K562 (cell line): ENCODE results near the gene DPH5. TPM values are rescaled to one million over a fixed set of nuclear protein-coding genes. Genes with fewer than 3 reads are reported as not detected.
"Not testable (repeated sequence)": the region's sequence is repeated elsewhere in the genome, so short reads cannot be mapped to it uniquely, and the experiment has no call there.

Source experiments
- ATAC-seq: fragments of 200-7000 bp; cut with Tn5 transposase; 3 replicates; pipeline ENCODE4 v1.9.1; 2020; ENCODE audit warnings: moderate library complexity
- BruUV-seq: library from RNA; stranded (reverse); fragments of 400-500 nt; replicated peaks from 2 replicates; lab custom pipeline; 2021; lab: Mats Ljungman, UMichigan
- CTCF ChIA-PET: fragments of 300-600 bp; formaldehyde crosslinking; extraction: SDS; loops from one replicate; lab custom pipeline; 2021; ENCODE audit warnings: low intra/inter-chr PET ratio; lab: Yijun Ruan, JAX
- POLR2A ChIA-PET: fragments of 300-600, 350-650 bp; sonication (Branson Sonifier 250); formaldehyde crosslinking; extraction: SDS; loops from one replicate; lab custom pipeline; 2021; ENCODE audit warnings: antibody characterized with exemption, inconsistent platforms; lab: Yijun Ruan, JAX
- DNase-seq, 4 experiments: peaks; one replicate each; pipeline versions ENCODE4 v3.0.0 to v3.0.0-alpha.2; 2011 to 2018; ENCODE audit warnings: low spot score in 3 of 4, mixed read lengths in 3 of 4; ENCODE audit errors: extremely low read depth in 1 of 4
- FAIRE-seq: peaks from 2 replicates; lab custom pipeline; 2011; peaks lifted over from hg19 to GRCh38; lab: Jason Lieb, UNC
- H2AFZ ChIP-seq: 2 replicates; pipeline ENCODE4 v1.6.0; 2011; ENCODE audit warnings: low read depth, low read length, control low read depth, inconsistent platforms
- H3K27ac ChIP-seq: fragments of 200-600 bp; 3 replicates; pipeline ENCODE4 v1.8.0; 2011; ENCODE audit warnings: low read depth, mild to moderate bottlenecking, control low read depth, inconsistent platforms, low read length, moderate library complexity, mixed read lengths; ENCODE audit errors: extremely low read depth
- H3K27me3 ChIP-seq, 2 experiments: fragments of 300-600 bp in 1 of 2; 2 replicates in 1 of 2; 3 replicates in 1 of 2; pipeline versions ENCODE4 v1.6.0 to v1.8.0; 2011; ENCODE audit warnings: inconsistent platforms in 2 of 2, low read length in 2 of 2, mild to moderate bottlenecking in 1 of 2, mixed read lengths in 1 of 2, moderate library complexity in 1 of 2; ENCODE audit not compliant: control insufficient read depth in 2 of 2, insufficient read depth in 2 of 2
- H3K36me3 ChIP-seq: fragments of 300-600 bp; 3 replicates; pipeline ENCODE4 v1.8.0; 2011; ENCODE audit warnings: mild to moderate bottlenecking, low read length, inconsistent platforms; ENCODE audit not compliant: control insufficient read depth, insufficient read depth
- H3K4me1 ChIP-seq, 2 experiments: fragments of 200-600 bp in 1 of 2; replicated peaks in 1 of 2; 2 replicates in 1 of 2; 3 replicates in 1 of 2; pipeline versions ENCODE4 v1.5.1 to v1.8.0; 2011; ENCODE audit warnings: inconsistent platforms in 2 of 2, low read length in 2 of 2, mild to moderate bottlenecking in 1 of 2, mixed read lengths in 1 of 2, moderate library complexity in 1 of 2; ENCODE audit not compliant: control insufficient read depth in 2 of 2, insufficient read depth in 2 of 2
- H3K4me2 ChIP-seq: 2 replicates; pipeline ENCODE4 v1.6.1; 2011; ENCODE audit warnings: low read length, control low read depth, inconsistent platforms, mixed read lengths; ENCODE audit not compliant: insufficient read depth
- H3K4me3 ChIP-seq: fragments of 200-600 bp; sonication (generic), shearing (Covaris generic); 2 replicates; pipeline ENCODE4 v1.5.1; 2016; ENCODE audit warnings: control low read depth, inconsistent platforms
- H3K79me2 ChIP-seq: fragments of 200-600 bp; 3 replicates; pipeline ENCODE4 v1.8.0; 2011; ENCODE audit warnings: low read length, inconsistent platforms; ENCODE audit not compliant: control insufficient read depth, insufficient read depth
- H3K9ac ChIP-seq, 2 experiments: 2 replicates each; pipeline versions ENCODE4 v1.6.0 to v1.6.1; 2011; ENCODE audit warnings: low read depth in 2 of 2, low read length in 2 of 2, control low read depth in 1 of 2, inconsistent platforms in 1 of 2, mild to moderate bottlenecking in 1 of 2, mixed read lengths in 1 of 2; ENCODE audit not compliant: insufficient read depth in 1 of 2
- H3K9me1 ChIP-seq: one replicate; pipeline ENCODE4 v1.6.0; 2011; ENCODE audit warnings: inconsistent platforms, mild to moderate bottlenecking, low read length, moderate library complexity; ENCODE audit not compliant: control insufficient read depth, insufficient read depth
- H3K9me3 ChIP-seq: replicated peaks from 2 replicates; pipeline ENCODE4 v1.5.1; 2011; ENCODE audit warnings: low read depth, low read length, inconsistent platforms; ENCODE audit not compliant: control insufficient read depth, insufficient read depth
- H4K20me1 ChIP-seq: replicated peaks from 2 replicates; pipeline ENCODE4 v1.6.1; 2011; ENCODE audit warnings: low read length, inconsistent platforms, mixed read lengths; ENCODE audit not compliant: control insufficient read depth, insufficient read depth
- BRF1 ChIP-seq: IDR thresholded peaks from 3 replicates; pipeline ENCODE4 v1.6.1; 2011; ENCODE audit warnings: borderline replicate concordance, mild to moderate bottlenecking; ENCODE audit not compliant: insufficient read length; ENCODE audit errors: extremely low read depth
- CEBPG ChIP-seq, 3 experiments: fragments of 200-800 bp in 1 of 3; sonication (Bioruptor generic) in 1 of 3; sonication (generic) in 1 of 3; formaldehyde crosslinking in 1 of 3; IDR thresholded peaks in 2 of 3; conservative IDR thresholded peaks in 1 of 3; 2 replicates each; pipeline versions ENCODE4 v1.6.1 to v1.8.0; 2016 to 2022; ENCODE audit warnings: missing compliant biosample characterization in 2 of 3, missing genetic modification characterization in 2 of 3, mild to moderate bottlenecking in 1 of 3, missing genetic modification reagents in 1 of 3
- ELK3 ChIP-seq: fragments of 450-650 bp; formaldehyde crosslinking; IDR thresholded peaks from 2 replicates; pipeline ENCODE4 v1.4.0; 2020; ENCODE audit warnings: mild to moderate bottlenecking
- ILK ChIP-seq: fragments of 450-650 bp; IDR thresholded peaks from 2 replicates; pipeline ENCODE4 v1.6.1; 2016; ENCODE audit warnings: missing genetic modification characterization, low read depth, mild to moderate bottlenecking, missing compliant biosample characterization, moderate library complexity, borderline replicate concordance
- JUNB ChIP-seq: fragments of 450-650 bp; formaldehyde crosslinking; conservative IDR thresholded peaks from 2 replicates; pipeline ENCODE4 v1.4.0; 2020; ENCODE audit warnings: mild to moderate bottlenecking
- NFYB ChIP-seq: IDR thresholded peaks from 2 replicates; pipeline ENCODE4 v1.6.1; 2011; ENCODE audit warnings: mild to moderate bottlenecking, moderate library complexity; ENCODE audit not compliant: insufficient read length; ENCODE audit errors: extremely low read depth
- OTX1 ChIP-seq: fragments of 450-650 bp; formaldehyde crosslinking; IDR thresholded peaks from 2 replicates; pipeline ENCODE4 v1.4.0; 2022; ENCODE audit warnings: mild to moderate bottlenecking
- POLR2H ChIP-seq: IDR thresholded peaks from 2 replicates; pipeline ENCODE4 v1.6.1; 2016; ENCODE audit warnings: missing genetic modification characterization, low read depth, mild to moderate bottlenecking, control low read depth, missing compliant biosample characterization, moderate library complexity
- SMARCE1 ChIP-seq: fragments of 450-650 bp; IDR thresholded peaks from 2 replicates; pipeline ENCODE4 v1.7.1; 2016; ENCODE audit warnings: mild to moderate bottlenecking
- SPI1 ChIP-seq: IDR thresholded peaks from 2 replicates; pipeline ENCODE4 v1.6.1; 2011; ENCODE audit warnings: low read depth, low read length, control low read depth, borderline replicate concordance
- TFAM ChIP-seq: fragments of 250-450 bp; sonication (Bioruptor Pico); conservative IDR thresholded peaks from 2 replicates; pipeline ENCODE4 v1.5.0; 2021; ENCODE audit warnings: mild to moderate bottlenecking, moderate library complexity
- ZNF311 ChIP-seq: fragments of 250-450 bp; sonication (Bioruptor Pico); IDR thresholded peaks from 2 replicates; pipeline ENCODE4 v1.4.0; 2020; ENCODE audit warnings: mild to moderate bottlenecking, moderate library complexity
- ZNF77 ChIP-seq: fragments of 250-450 bp; sonication (Bioruptor Pico); IDR thresholded peaks from 2 replicates; pipeline ENCODE4 v1.5.0; 2020
- WGBS: fragments of 100-300 bp; shearing (Covaris generic); methylation state at CpG from one replicate; pipeline ENCODE4 v1.1.6; 2016; ENCODE audit warnings: low coverage, mixed read lengths; ENCODE audit not compliant: insufficient coverage; ENCODE audit errors: missing lambda C conversion rate; 5-methylcytosine and 5-hydroxymethylcytosine counted together
- in situ Hi-C: fragments of 300-500 bp; cut with MboI; formaldehyde crosslinking; loops from 4 replicates; pipeline ENCODE4 v1.15.0; 2018; ENCODE audit warnings: inconsistent platforms, mixed read lengths
- intact Hi-C: fragments of 100-400 bp; cut with micrococcal nuclease; formaldehyde crosslinking; loops from 2 replicates; pipeline ENCODE4 v1.14.2; 2022
- polyA plus RNA-seq, 8 experiments: library from polyadenylated mRNA; depleted of rRNA in 4 of 8; stranded (reverse) in 5 of 8; unstranded in 3 of 8; fragments of >200 nt; fragmentation: Nextera tagmentation in 2 of 8; fragmentation: Illumina TruSeq in 1 of 8; extraction: Ambion mirVana in 2 of 8; extraction: Trizol in 1 of 8; gene quantifications; 2 replicates each; pipeline versions ENCODE4 v1.2.1 to v1.2.3, GENCODE V29; 2011 to 2014; ENCODE audit warnings: inconsistent platforms in 1 of 8, missing spikeins in 1 of 8
- total RNA-seq, 7 experiments: library from RNA; depleted of rRNA in 6 of 7; stranded (reverse); fragments of >200 nt in 6 of 7; fragmentation: Illumina TruSeq in 2 of 7; extraction: Trizol in 2 of 7; gene quantifications; 2 replicates each; pipeline versions ENCODE4 v1.2.1 to v1.2.3, GENCODE V29; 2011 to 2021; ENCODE audit warnings: low replicate concordance in 1 of 7
- TF ChIP-seq, protein P1 (sequence below), 2 experiments: fragments of 450-650 bp in 1 of 2; sonication (generic) in 1 of 2; formaldehyde crosslinking in 1 of 2; IDR thresholded peaks in 1 of 2; conservative IDR thresholded peaks in 1 of 2; 2 replicates each; pipeline versions ENCODE4 v1.6.1 to v1.8.1; 2016 to 2023; ENCODE audit warnings: mild to moderate bottlenecking in 2 of 2, moderate library complexity in 2 of 2, inconsistent platforms in 1 of 2, missing genetic modification reagents in 1 of 2

DPH5 gene
- total and polyA plus RNA-seq, 9 of the 15 experiments (the other 6 are each of a cell fraction or from before 2014, with no cell fraction given), result 37.6 to 159 (median 89.7) TPM

GRCh38 chr1:100946064-100946463 lies 79.5 kb downstream of the DPH5 start:
- H3K9me1 ChIP-seq, CTCF ChIA-PET, H3K4me2 ChIP-seq, DNase-seq, H3K9ac ChIP-seq, H3K27ac ChIP-seq, H3K4me3 ChIP-seq, BruUV-seq, H4K20me1 ChIP-seq, H3K27me3 ChIP-seq, intact Hi-C loops, H3K9me3 ChIP-seq, ATAC-seq, H2AFZ ChIP-seq, H3K36me3 ChIP-seq, FAIRE-seq, H3K79me2 ChIP-seq, in situ Hi-C loops: not testable (repeated sequence)
- peaks cover 9 to 10% of the 10 kb centered on the region in 2 experiments; a peak in 3 of 5 replicates for H3K4me1 ChIP-seq
- TF ChIP-seq SMARCE1, result peak; percentile 45; the same call in 1 of the 2 replicates
- peak; percentile 55; the same call in 1 of the 2 replicates for TF ChIP-seq SPI1
- 28% methylated on average over 2 of the region's 3 CpGs for WGBS
- POLR2A ChIA-PET, result interaction anchor here (1.0 kb wide), 1 partner anchor 14 kb away, joined by 3 read pairs; no protein-coding TSS in a partner anchor

- no peaks in the 10 kb centered on the region for H3K79me2 ChIP-seq
- no peak overlapping the region for H3K9ac ChIP-seq
- BruUV-seq, result no TSS peak
- H3K9me1 ChIP-seq, result no peaks in the 10 kb centered on the region
- no peak overlapping the region for H3K4me2 ChIP-seq
- H2AFZ ChIP-seq, result no peak overlapping the region
- CTCF ChIA-PET, result interaction anchor here (0.7 kb wide), 1 partner anchor 12 kb away, joined by 3 read pairs; no protein-coding TSS in a partner anchor
- ATAC-seq (no peak), DNase-seq (no peak), FAIRE-seq (no peak)
- no peak overlapping the region for H3K27ac ChIP-seq
- H3K9me3 ChIP-seq, result no peaks in the 10 kb centered on the region
- no peaks in the 10 kb centered on the region for H3K27me3 ChIP-seq
- no peaks in the 10 kb centered on the region for H4K20me1 ChIP-seq
- H3K4me1 ChIP-seq, result no peaks in the 10 kb centered on the region
- H3K4me3 ChIP-seq, result no peak overlapping the region
- in situ Hi-C loops (no loop called here), intact Hi-C loops (no loop called here)
- POLR2A ChIA-PET, result interaction anchor here (0.6 to 1.7 kb wide), 3 partner anchors 9 to 145 kb away, joined by 3 to 7 read pairs (median 3); no protein-coding TSS in a partner anchor
- H3K36me3 ChIP-seq, result peaks cover 12% of the 10 kb centered on the region; the same call in 2 of the 3 replicates
- WGBS, result 82% methylated on average over 1 of the region's 1 CpG
- TF ChIP-seq CEBPG (CRISPR knock-in tag; IDR thresholded peaks at IDR 0.05) (no peak), CEBPG (tag; conservative IDR thresholded peaks at IDR 0.05 in 1 of 2, IDR thresholded peaks at IDR 0.05 in 1 of 2) (peak; percentile 69 to 75), ELK3 (CRISPR knock-in tag) (no peak), ILK (tag) (no peak), TFAM (CRISPR knock-in tag) (no peak), NFYB (no peak), ZNF311 (CRISPR knock-in tag) (no peak), BRF1 (no peak), ZNF77 (CRISPR knock-in tag) (no peak), OTX1 (no peak), JUNB (CRISPR knock-in tag) (no peak), POLR2H (tag) (no peak)
- TF ChIP-seq, protein P1, sequence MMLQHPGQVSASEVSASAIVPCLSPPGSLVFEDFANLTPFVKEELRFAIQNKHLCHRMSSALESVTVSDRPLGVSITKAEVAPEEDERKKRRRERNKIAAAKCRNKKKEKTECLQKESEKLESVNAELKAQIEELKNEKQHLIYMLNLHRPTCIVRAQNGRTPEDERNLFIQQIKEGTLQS (IDR thresholded peaks at IDR 0.05), result peak; percentile 67
- TF ChIP-seq, protein P1 (CRISPR knock-in tag; conservative IDR thresholded peaks at IDR 0.05), result no peak
These were observed 82.1 kb downstream of the DPH5 start for GRCh38 chr1:100943533-100943932.
